Mammary epithelial cell (primary cell): ENCODE data around the gene ITGAL.

Experiments used
- EZH2 ChIP-seq: IDR thresholded peaks from 2 replicates; pipeline ENCODE4 v1.6.1; 2012; ENCODE audit warnings: low read length, inconsistent platforms, borderline replicate concordance
- TF ChIP-seq, protein P1 (sequence below), 2 donors: IDR thresholded peaks in 1 of 2; conservative IDR thresholded peaks in 1 of 2; 2 replicates each; pipeline ENCODE4 v1.5.1; 2011 to 2012; ENCODE audit warnings: inconsistent platforms in 2 of 2, low read length in 2 of 2, mild to moderate bottlenecking in 2 of 2, control low read depth in 1 of 2, low read depth in 1 of 2; ENCODE audit not compliant: insufficient read depth in 1 of 2; ENCODE audit errors: extremely low read depth in 1 of 2

DNA sequence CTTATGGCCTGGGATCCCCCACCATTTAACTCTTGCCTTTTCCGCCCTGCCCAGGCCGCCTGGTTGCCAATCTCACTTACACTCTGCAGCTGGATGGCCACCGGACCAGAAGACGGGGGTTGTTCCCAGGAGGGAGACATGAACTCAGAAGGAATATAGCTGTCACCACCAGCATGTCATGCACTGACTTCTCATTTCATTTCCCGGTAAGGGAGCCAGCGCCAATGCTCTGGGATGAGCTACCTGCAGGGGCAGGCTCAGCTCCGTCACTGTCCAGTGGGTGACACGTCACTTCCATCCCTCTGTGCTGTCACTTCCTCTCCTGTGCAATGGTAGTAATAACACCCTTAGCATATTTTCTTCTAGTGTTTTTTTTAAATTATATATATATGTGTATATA is 26.7 kb downstream of the ITGAL start:
- TF ChIP-seq, protein P1, sequence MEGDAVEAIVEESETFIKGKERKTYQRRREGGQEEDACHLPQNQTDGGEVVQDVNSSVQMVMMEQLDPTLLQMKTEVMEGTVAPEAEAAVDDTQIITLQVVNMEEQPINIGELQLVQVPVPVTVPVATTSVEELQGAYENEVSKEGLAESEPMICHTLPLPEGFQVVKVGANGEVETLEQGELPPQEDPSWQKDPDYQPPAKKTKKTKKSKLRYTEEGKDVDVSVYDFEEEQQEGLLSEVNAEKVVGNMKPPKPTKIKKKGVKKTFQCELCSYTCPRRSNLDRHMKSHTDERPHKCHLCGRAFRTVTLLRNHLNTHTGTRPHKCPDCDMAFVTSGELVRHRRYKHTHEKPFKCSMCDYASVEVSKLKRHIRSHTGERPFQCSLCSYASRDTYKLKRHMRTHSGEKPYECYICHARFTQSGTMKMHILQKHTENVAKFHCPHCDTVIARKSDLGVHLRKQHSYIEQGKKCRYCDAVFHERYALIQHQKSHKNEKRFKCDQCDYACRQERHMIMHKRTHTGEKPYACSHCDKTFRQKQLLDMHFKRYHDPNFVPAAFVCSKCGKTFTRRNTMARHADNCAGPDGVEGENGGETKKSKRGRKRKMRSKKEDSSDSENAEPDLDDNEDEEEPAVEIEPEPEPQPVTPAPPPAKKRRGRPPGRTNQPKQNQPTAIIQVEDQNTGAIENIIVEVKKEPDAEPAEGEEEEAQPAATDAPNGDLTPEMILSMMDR (conservative IDR thresholded peaks at IDR 0.05 in 1 of 2, IDR thresholded peaks at IDR 0.05 in 1 of 2; ENCODE audit: extremely low read depth in 1 of 2, insufficient read depth in 1 of 2, low read depth in 1 of 2, low read length in 2 of 2), result no peak
- TF ChIP-seq EZH2, result no peak
